ENCODE data around the gene SAMD14. TPM values are rescaled to one million over a fixed set of nuclear protein-coding genes. Genes with fewer than 3 reads are reported as not detected.

The SAMD14 gene
- total RNA-seq, 1 experiment from 2014 or later = 5.9 TPM

DNA sequence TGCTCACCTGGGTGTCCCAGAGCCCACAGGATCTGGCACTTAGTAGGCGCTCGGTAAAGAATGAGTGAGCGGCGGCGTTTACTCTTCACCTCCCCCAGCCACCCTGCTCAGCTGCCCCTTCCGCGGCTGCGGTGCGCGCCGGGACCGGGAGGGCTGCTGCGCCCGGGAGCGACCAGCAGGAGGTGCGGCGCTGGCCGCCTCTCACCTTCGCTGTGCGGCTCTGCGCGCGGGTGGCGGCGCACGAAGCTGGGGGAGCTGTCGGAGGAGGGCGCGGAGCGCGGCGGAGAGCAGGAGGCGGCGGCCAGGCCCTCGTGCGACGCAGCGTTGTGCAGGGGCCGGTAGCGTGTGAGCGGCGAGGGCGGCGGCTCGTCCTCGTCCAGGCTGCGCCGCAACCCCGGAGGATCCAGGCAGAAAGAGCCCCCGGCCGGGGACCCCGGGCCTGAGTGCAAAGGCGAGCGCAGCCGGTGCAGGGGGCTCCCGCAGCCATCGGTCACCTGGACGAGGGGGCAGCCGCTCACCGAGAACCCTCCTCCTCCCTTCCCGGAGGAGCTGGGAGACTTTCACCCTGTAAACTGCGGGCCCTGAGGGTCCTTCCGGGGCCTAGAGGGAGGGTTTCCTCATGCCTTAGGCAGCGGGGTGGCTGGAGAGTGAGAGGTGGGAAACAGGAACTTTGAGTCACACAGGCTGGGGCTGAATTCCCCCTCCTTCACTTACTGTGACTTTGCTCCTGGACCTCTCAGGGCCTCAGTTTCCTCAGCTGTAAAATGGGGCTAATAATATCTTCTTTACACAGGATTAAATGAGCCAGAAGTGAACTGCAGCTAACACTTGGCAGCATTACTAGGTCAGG is 12.5 kb downstream of the SAMD14 start (continued):
- TF ChIP-seq, protein P1, sequence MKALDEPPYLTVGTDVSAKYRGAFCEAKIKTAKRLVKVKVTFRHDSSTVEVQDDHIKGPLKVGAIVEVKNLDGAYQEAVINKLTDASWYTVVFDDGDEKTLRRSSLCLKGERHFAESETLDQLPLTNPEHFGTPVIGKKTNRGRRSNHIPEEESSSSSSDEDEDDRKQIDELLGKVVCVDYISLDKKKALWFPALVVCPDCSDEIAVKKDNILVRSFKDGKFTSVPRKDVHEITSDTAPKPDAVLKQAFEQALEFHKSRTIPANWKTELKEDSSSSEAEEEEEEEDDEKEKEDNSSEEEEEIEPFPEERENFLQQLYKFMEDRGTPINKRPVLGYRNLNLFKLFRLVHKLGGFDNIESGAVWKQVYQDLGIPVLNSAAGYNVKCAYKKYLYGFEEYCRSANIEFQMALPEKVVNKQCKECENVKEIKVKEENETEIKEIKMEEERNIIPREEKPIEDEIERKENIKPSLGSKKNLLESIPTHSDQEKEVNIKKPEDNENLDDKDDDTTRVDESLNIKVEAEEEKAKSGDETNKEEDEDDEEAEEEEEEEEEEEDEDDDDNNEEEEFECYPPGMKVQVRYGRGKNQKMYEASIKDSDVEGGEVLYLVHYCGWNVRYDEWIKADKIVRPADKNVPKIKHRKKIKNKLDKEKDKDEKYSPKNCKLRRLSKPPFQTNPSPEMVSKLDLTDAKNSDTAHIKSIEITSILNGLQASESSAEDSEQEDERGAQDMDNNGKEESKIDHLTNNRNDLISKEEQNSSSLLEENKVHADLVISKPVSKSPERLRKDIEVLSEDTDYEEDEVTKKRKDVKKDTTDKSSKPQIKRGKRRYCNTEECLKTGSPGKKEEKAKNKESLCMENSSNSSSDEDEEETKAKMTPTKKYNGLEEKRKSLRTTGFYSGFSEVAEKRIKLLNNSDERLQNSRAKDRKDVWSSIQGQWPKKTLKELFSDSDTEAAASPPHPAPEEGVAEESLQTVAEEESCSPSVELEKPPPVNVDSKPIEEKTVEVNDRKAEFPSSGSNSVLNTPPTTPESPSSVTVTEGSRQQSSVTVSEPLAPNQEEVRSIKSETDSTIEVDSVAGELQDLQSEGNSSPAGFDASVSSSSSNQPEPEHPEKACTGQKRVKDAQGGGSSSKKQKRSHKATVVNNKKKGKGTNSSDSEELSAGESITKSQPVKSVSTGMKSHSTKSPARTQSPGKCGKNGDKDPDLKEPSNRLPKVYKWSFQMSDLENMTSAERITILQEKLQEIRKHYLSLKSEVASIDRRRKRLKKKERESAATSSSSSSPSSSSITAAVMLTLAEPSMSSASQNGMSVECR (CRISPR knock-in tag; IDR thresholded peaks at IDR 0.05; ENCODE audit: borderline replicate concordance) = peak; percentile 84; the same call in 1 of the 2 replicates
- TF ChIP-seq, protein P2, sequence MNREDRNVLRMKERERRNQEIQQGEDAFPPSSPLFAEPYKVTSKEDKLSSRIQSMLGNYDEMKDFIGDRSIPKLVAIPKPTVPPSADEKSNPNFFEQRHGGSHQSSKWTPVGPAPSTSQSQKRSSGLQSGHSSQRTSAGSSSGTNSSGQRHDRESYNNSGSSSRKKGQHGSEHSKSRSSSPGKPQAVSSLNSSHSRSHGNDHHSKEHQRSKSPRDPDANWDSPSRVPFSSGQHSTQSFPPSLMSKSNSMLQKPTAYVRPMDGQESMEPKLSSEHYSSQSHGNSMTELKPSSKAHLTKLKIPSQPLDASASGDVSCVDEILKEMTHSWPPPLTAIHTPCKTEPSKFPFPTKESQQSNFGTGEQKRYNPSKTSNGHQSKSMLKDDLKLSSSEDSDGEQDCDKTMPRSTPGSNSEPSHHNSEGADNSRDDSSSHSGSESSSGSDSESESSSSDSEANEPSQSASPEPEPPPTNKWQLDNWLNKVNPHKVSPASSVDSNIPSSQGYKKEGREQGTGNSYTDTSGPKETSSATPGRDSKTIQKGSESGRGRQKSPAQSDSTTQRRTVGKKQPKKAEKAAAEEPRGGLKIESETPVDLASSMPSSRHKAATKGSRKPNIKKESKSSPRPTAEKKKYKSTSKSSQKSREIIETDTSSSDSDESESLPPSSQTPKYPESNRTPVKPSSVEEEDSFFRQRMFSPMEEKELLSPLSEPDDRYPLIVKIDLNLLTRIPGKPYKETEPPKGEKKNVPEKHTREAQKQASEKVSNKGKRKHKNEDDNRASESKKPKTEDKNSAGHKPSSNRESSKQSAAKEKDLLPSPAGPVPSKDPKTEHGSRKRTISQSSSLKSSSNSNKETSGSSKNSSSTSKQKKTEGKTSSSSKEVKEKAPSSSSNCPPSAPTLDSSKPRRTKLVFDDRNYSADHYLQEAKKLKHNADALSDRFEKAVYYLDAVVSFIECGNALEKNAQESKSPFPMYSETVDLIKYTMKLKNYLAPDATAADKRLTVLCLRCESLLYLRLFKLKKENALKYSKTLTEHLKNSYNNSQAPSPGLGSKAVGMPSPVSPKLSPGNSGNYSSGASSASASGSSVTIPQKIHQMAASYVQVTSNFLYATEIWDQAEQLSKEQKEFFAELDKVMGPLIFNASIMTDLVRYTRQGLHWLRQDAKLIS (CRISPR knock-in tag; IDR thresholded peaks at IDR 0.05; ENCODE audit: borderline replicate concordance) = no peak
- TF ChIP-seq GTF2I (CRISPR knock-in tag; conservative IDR thresholded peaks at IDR 0.05) = no peak
- no peak for TF ChIP-seq ZNF281 (CRISPR knock-in tag; IDR thresholded peaks at IDR 0.05)
- TF ChIP-seq TP53 (CRISPR knock-in tag; IDR thresholded peaks at IDR 0.05) = peak; percentile 76; the same call in 1 of the 2 replicates
- TF ChIP-seq, protein P3, sequence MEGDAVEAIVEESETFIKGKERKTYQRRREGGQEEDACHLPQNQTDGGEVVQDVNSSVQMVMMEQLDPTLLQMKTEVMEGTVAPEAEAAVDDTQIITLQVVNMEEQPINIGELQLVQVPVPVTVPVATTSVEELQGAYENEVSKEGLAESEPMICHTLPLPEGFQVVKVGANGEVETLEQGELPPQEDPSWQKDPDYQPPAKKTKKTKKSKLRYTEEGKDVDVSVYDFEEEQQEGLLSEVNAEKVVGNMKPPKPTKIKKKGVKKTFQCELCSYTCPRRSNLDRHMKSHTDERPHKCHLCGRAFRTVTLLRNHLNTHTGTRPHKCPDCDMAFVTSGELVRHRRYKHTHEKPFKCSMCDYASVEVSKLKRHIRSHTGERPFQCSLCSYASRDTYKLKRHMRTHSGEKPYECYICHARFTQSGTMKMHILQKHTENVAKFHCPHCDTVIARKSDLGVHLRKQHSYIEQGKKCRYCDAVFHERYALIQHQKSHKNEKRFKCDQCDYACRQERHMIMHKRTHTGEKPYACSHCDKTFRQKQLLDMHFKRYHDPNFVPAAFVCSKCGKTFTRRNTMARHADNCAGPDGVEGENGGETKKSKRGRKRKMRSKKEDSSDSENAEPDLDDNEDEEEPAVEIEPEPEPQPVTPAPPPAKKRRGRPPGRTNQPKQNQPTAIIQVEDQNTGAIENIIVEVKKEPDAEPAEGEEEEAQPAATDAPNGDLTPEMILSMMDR (IDR thresholded peaks at IDR 0.05) = no peak
- TF ChIP-seq CBFB (CRISPR knock-in tag; IDR thresholded peaks at IDR 0.05; ENCODE audit: low read depth) = no peak
- peak; percentile 85; the same call in 1 of the 2 replicates for TF ChIP-seq ELF4 (CRISPR knock-in tag; IDR thresholded peaks at IDR 0.05; ENCODE audit: low read depth)

GRCh38 chr17:50115756-50116155 is 14.2 kb downstream of the SAMD14 start:
- Mint-ChIP-seq H3K27ac (no peak overlapping the region), H3K27me3 (ENCODE audit: low read depth) (peaks cover 52% of the 10 kb centered on the region), H3K4me3 (no peak overlapping the region), H3K9me3 (no peaks in the 10 kb centered on the region), H3K36me3 (no peaks in the 10 kb centered on the region), H3K4me1 (peaks cover 21% of the 10 kb centered on the region)
- no peak for TF ChIP-seq RELA (CRISPR knock-in tag; IDR thresholded peaks at IDR 0.05; ENCODE audit: borderline replicate concordance)
- TF ChIP-seq, protein P4, sequence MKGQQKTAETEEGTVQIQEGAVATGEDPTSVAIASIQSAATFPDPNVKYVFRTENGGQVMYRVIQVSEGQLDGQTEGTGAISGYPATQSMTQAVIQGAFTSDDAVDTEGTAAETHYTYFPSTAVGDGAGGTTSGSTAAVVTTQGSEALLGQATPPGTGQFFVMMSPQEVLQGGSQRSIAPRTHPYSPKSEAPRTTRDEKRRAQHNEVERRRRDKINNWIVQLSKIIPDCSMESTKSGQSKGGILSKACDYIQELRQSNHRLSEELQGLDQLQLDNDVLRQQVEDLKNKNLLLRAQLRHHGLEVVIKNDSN (CRISPR knock-in tag; IDR thresholded peaks at IDR 0.05) = no peak
- TF ChIP-seq, protein P5, sequence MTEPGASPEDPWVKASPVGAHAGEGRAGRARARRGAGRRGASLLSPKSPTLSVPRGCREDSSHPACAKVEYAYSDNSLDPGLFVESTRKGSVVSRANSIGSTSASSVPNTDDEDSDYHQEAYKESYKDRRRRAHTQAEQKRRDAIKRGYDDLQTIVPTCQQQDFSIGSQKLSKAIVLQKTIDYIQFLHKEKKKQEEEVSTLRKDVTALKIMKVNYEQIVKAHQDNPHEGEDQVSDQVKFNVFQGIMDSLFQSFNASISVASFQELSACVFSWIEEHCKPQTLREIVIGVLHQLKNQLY (CRISPR knock-in tag; IDR thresholded peaks at IDR 0.05) = no peak
- TF ChIP-seq, protein P6, sequence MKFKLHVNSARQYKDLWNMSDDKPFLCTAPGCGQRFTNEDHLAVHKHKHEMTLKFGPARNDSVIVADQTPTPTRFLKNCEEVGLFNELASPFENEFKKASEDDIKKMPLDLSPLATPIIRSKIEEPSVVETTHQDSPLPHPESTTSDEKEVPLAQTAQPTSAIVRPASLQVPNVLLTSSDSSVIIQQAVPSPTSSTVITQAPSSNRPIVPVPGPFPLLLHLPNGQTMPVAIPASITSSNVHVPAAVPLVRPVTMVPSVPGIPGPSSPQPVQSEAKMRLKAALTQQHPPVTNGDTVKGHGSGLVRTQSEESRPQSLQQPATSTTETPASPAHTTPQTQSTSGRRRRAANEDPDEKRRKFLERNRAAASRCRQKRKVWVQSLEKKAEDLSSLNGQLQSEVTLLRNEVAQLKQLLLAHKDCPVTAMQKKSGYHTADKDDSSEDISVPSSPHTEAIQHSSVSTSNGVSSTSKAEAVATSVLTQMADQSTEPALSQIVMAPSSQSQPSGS (CRISPR knock-in tag; IDR thresholded peaks at IDR 0.05; ENCODE audit: borderline replicate concordance, low read depth) = no peak
- TF ChIP-seq GABPB1 (CRISPR knock-in tag; IDR thresholded peaks at IDR 0.05) = no peak
- no peak for TF ChIP-seq ZNF671 (CRISPR knock-in tag; IDR thresholded peaks at IDR 0.05)
- no peak for TF ChIP-seq RORB (CRISPR knock-in tag; IDR thresholded peaks at IDR 0.05)
- no peak for TF ChIP-seq CBFB (CRISPR knock-in tag; IDR thresholded peaks at IDR 0.05; ENCODE audit: low read depth)
- no peak for TF ChIP-seq ZNF219 (CRISPR knock-in tag; IDR thresholded peaks at IDR 0.05; ENCODE audit: borderline replicate concordance)
- no peak for TF ChIP-seq SMAD4 (CRISPR knock-in tag; IDR thresholded peaks at IDR 0.05)
- ATAC-seq = no peak
- no peak for DNase-seq (ENCODE audit: low spot score)
- POLR2A ChIA-PET = interaction anchor here (1.1 kb wide), 1 partner anchor 46 kb away, joined by 3 read pairs; no protein-coding TSS in a partner anchor
- CTCF ChIA-PET = interaction anchor here (0.6 to 8.4 kb wide), 27 partner anchors 8 to 367 kb away, joined by 3 to 118 read pairs (median 7); partner anchors contain the start of genes COL1A1, ITGA3, PDK2 and PPP1R9B

All from WTC11 (cell line).